ENCODE measurements around the gene ADAMTSL5.

DNA sequence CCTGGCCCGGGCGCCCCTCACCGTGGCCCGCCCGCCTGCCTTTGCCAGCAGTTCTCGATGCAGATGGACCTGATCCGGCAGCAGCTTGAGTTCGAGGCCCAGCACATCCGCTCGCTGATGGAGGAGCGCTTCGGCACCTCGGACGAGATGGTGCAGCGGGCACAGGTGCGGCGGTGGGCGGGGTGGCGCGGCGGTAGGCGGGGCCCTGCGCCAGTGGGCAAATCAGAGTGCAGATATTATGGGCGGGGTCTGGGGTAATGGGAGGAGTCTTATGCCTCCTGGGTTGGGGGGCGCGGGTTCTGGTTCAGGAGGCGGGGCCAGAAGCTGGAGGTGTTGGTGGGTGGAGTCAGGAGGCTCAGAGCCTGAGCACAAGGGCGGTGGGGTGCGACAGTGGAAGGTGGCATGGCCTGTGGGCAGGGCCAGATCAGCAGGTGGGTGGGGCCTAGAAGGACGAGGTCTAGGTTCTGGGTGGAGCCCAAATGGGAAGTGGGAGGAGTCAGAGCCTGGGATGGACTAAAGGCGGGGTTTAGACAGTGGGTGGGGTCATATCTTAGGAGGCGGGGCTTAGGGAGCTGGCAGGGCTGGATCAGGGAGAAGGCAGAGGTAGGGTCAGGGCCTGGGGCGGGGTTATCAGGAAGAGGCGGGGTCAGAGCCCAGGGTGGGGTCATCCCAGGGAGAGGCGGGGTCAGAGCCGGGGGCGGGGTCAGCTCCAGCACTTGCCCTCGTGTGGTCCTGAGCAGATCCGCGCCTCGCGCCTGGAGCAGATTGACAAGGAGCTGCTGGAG is 57.3 kb downstream of the ADAMTSL5 start:
- TF ChIP-seq POLR2A (IDR thresholded peaks at IDR 0.05) (no peak), CTCF (IDR thresholded peaks at IDR 0.05) (no peak)

Data from suprapubic skin (tissue), 3 donors.